Measurements from ENCODE around the gene LY6G6D. TPM values are rescaled to one million over a fixed set of nuclear protein-coding genes. Genes with fewer than 3 reads are reported as not detected.
A peak's percentile ranks its signal among the peaks of the same experiment; 100 is the strongest.

LY6G6D gene
- total RNA-seq, 3 donors from 2014 or later (not counting 1 experiment from before 2014, with no cell fraction given), result 0.94 TPM; not detected in 2

DNA sequence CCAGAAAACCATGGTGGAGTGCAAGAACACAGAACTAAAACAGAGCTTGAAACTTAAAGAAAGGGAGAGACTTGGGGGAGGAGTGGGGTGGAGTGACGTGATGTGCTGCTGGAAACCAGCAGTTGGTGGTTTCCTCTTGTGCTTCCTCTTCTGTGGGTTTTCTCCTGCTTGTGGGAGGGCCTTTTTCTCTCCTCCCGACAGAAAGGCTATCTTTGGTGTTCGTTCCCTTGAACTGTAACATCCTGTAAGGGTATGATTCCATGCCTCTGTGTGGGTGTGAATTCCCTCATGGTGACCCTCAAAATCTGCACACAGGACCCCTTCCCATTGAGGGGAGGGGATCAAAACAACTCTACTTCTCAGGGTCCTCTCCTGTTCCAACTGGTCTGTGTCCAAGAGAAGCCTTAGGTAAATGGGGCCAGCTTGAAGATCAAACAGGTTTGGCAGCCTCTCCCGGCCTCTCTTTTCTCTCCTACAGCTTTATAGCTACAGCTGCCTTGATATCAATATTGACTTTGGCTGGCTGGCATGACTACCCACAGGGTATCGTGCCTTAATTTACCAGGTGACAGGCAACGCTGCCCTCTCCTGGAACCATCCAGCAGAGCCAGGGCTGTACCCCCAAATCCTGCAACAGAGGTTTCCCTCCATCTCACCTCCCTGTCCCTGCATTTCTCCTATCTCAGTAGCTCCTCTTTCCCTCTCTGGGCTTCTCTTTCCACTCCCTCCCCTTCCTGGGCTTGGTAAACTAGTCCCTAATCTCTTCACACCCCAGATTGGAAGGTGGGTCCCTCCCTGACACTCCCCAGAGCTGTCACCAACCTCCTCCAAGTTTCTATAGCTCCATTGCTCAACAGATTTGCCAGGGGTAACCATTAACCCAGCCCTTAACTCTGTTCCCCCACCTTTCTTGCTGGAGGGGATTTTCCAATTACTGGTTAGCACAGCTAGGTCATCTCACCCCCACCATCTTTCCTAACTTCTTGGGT, 23.1 kb downstream of the LY6G6D start:
- no peaks in the 10 kb centered on the region for H3K27me3 ChIP-seq (ENCODE audit: control insufficient read depth, insufficient read depth, low read length)
- peak overlapping the region; percentile 17 for H3K4me3 ChIP-seq (ENCODE audit: low read length)
- Mint-ChIP-seq H3K9me3 (no peaks in the 10 kb centered on the region), H3K27me3 (ENCODE audit: low read depth in 2 of 2) (no peaks in the 10 kb centered on the region), H3K4me3 (peak overlapping the region; percentile 97), H3K4me1 (peaks cover 66 to 85% of the 10 kb centered on the region in 2 donors), H3K27ac (peak overlapping the region; percentile 91 to 99), H3K36me3 (no peaks in the 10 kb centered on the region)
- H3K36me3 ChIP-seq (ENCODE audit: control insufficient read depth, insufficient read depth, low read length), result peaks cover 11% of the 10 kb centered on the region
- ATAC-seq (peak; percentile 21 to 40 (median 40)), DNase-seq (peak; percentile 58 to 92)
- H3K27ac ChIP-seq (ENCODE audit: low read length), result peak overlapping the region; percentile 83
- peaks cover 59% of the 10 kb centered on the region for H3K4me1 ChIP-seq (ENCODE audit: control insufficient read depth, insufficient read depth, low read length)
- TF ChIP-seq, protein P1, sequence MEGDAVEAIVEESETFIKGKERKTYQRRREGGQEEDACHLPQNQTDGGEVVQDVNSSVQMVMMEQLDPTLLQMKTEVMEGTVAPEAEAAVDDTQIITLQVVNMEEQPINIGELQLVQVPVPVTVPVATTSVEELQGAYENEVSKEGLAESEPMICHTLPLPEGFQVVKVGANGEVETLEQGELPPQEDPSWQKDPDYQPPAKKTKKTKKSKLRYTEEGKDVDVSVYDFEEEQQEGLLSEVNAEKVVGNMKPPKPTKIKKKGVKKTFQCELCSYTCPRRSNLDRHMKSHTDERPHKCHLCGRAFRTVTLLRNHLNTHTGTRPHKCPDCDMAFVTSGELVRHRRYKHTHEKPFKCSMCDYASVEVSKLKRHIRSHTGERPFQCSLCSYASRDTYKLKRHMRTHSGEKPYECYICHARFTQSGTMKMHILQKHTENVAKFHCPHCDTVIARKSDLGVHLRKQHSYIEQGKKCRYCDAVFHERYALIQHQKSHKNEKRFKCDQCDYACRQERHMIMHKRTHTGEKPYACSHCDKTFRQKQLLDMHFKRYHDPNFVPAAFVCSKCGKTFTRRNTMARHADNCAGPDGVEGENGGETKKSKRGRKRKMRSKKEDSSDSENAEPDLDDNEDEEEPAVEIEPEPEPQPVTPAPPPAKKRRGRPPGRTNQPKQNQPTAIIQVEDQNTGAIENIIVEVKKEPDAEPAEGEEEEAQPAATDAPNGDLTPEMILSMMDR (IDR thresholded peaks at IDR 0.05), result no peak
- no peaks in the 10 kb centered on the region for H3K9me3 ChIP-seq (ENCODE audit: control insufficient read depth, insufficient read depth, low read length)
- intact Hi-C loops (cut with micrococcal nuclease), result loop anchor here (1.0 to 10.0 kb wide), 7 partner anchors 35 to 193 kb away; partner anchors contain the start of genes ABHD16A, ATP6V1G2, BAG6 and DDX39B
- WGBS (ENCODE audit: insufficient coverage), result 2% methylated on average over 4 of the region's 6 CpGs

DNA sequence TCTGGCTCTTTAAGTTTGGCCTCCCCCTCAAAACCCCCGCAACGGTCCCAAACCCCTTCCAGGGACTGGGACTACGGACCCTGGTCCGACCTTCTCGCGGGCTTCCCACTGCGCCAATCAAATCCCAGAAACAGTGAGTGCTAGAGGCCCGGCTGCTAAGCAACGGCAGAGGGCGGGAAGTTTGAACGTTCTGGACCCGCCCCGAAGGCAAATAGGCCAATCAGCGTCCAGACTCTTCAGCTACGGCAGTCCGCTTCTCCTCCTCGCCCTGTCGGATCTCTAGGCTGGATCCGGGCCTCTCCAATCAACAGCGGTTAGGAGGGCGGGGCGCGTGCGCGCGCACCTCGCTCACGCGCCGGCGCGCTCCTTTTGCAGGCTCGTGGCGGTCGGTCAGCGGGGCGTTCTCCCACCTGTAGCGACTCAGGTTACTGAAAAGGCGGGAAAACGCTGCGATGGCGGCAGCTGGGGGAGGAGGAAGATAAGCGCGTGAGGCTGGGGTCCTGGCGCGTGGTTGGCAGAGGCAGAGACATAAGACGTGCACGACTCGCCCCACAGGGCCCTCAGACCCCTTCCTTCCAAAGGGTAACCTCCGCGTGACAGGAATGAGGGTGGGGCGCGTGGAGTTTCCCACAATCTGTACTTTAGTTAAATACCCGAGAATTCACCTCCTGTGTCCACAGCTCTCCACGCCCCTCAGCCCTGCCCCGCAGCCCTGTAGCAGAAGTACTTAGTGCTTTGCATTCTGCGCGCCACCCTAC, 24.7 kb downstream of the LY6G6D start, which contains the start of gene MSH5:
Gene MSH5 (plus strand): TSS at position 367 of the 758 bp plus-strand sequence. CDS start 462 bp downstream, outside the sequence.
- H3K27me3 ChIP-seq (ENCODE audit: control insufficient read depth, insufficient read depth, low read length), result no peaks in the 10 kb centered on the region
- WGBS (ENCODE audit: insufficient coverage), result 0% methylated on average over 58 of the region's 58 CpGs
- H3K4me3 Mint-ChIP-seq, result peak within 1 kb of the TSS; percentile 97
- intact Hi-C loops (cut with micrococcal nuclease), result loop anchor here (2.0 to 10.0 kb wide), 6 partner anchors 58 to 195 kb away; partner anchors contain the start of genes ATP6V1G2, BAG6, DDX39B and GPANK1
- no peaks in the 10 kb centered on the region for H3K36me3 ChIP-seq (ENCODE audit: control insufficient read depth, insufficient read depth, low read length)
- H3K4me3 ChIP-seq (ENCODE audit: low read length), result peak within 1 kb of the TSS; percentile 66
- H3K9me3 ChIP-seq (ENCODE audit: control insufficient read depth, insufficient read depth, low read length), result no peaks in the 10 kb centered on the region
- DNase-seq (peak; percentile 95 to 97), ATAC-seq (peak; percentile 74 to 95 (median 89))
- peak within 1 kb of the TSS; percentile 91 to 99 for H3K27ac Mint-ChIP-seq
- H3K4me1 ChIP-seq (ENCODE audit: control insufficient read depth, insufficient read depth, low read length), result peaks cover 44% of the 10 kb centered on the region
- H3K9me3 Mint-ChIP-seq, result no peaks in the 10 kb centered on the region
- TF ChIP-seq, protein P1 (IDR thresholded peaks at IDR 0.05), result no peak
- H3K27me3 Mint-ChIP-seq (ENCODE audit: low read depth in 2 of 2), result no peaks in the 10 kb centered on the region
- peaks cover 60 to 71% of the 10 kb centered on the region in 2 donors for H3K4me1 Mint-ChIP-seq
- H3K27ac ChIP-seq (ENCODE audit: low read length), result peak within 1 kb of the TSS; percentile 83
- no peaks in the 10 kb centered on the region for H3K36me3 Mint-ChIP-seq

DNA sequence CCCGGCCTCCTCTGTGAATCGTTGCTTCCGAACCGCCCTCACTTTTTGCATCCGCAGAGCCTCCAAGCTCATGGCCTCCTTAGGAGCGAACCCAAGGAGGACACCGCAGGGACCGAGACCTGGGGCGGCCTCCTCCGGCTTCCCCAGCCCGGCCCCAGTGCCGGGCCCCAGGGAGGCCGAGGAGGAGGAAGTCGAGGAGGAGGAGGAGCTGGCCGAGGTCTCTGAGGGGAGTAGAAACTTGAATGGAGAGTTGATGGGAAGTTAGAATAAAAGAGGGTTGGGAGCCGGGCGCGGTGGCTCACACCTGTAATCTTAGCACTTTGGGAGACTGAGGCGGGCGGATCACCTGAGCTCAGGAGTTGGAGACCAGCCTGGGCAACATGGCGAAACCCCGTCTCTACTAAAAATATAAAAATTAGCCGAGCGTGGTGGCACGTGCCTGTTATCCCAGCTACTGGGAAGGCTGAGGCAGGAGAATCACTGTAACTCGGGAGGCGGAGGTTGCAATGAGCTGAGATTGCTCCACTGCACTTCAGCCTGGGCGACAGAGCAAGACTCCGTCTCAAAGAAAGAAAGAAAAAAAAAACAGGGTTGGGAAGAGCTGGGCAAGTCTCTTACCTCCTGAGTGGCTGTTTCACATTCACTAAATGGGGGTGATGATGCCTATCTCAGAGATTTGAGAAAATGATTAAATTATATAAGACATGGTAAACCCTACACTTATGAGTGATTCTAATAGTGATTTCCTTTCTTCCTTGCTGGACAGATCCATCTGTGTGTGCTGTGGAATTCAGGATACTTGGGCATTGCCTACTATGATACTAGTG, 25.5 kb downstream of the LY6G6D start:
- peaks cover 44% of the 10 kb centered on the region for H3K4me1 ChIP-seq (ENCODE audit: control insufficient read depth, insufficient read depth, low read length)
- peak overlapping the region; percentile 91 to 99 for H3K27ac Mint-ChIP-seq
- peak in 1 of 3 donors; percentile 5 for ATAC-seq

More for the DNA sequence above, 25.5 kb downstream of the LY6G6D start:
- DNase-seq, result no peak
- Mint-ChIP-seq H3K4me3 (peak overlapping the region; percentile 97), H3K9me3 (no peaks in the 10 kb centered on the region), H3K4me1 (peaks cover 52 to 63% of the 10 kb centered on the region in 2 donors), H3K27me3 (ENCODE audit: low read depth in 2 of 2) (no peaks in the 10 kb centered on the region), H3K36me3 (no peaks in the 10 kb centered on the region)
- peak overlapping the region; percentile 66 for H3K4me3 ChIP-seq (ENCODE audit: low read length)
- H3K27me3 ChIP-seq (ENCODE audit: control insufficient read depth, insufficient read depth, low read length), result no peaks in the 10 kb centered on the region
- no peaks in the 10 kb centered on the region for H3K36me3 ChIP-seq (ENCODE audit: control insufficient read depth, insufficient read depth, low read length)
- H3K9me3 ChIP-seq (ENCODE audit: control insufficient read depth, insufficient read depth, low read length), result no peaks in the 10 kb centered on the region
- intact Hi-C loops (cut with micrococcal nuclease), result no loop called here
- TF ChIP-seq, protein P1 (IDR thresholded peaks at IDR 0.05), result no peak
- H3K27ac ChIP-seq (ENCODE audit: low read length), result peak overlapping the region; percentile 49
- WGBS (ENCODE audit: insufficient coverage), result 12% methylated on average over 29 of the region's 29 CpGs
